COLO668 (cell line): Measurements from ENCODE around the gene ZNF281.
"Not testable (repeated sequence)": the region's sequence is repeated elsewhere in the genome, so short reads cannot be mapped to it uniquely, and the experiment has no call there.

Experiments used
- DNase-seq: peaks from one replicate; lab custom pipeline; 2025; ENCODE audit not compliant: unreplicated experiment; lab: John Stamatoyannopoulos, UW

ZNF281 gene

GRCh38 chr1:200432586-200432985, 22.8 kb upstream of the ZNF281 start:
- DNase-seq: no peak

- DNase-seq: no peak
These were observed 19.4 kb upstream of the ZNF281 start for GRCh38 chr1:200429221-200429751.

- no peak for DNase-seq
These were observed 18.8 kb upstream of the ZNF281 start for GRCh38 chr1:200428482-200429205.

GRCh38 chr1:200427744-200428143, 17.9 kb upstream of the ZNF281 start:
- DNase-seq: no peak

GRCh38 chr1:200426196-200426595, 16.4 kb upstream of the ZNF281 start:
- no peak for DNase-seq

GRCh38 chr1:200423235-200423634, 13.4 kb upstream of the ZNF281 start:
- DNase-seq: no peak

GRCh38 chr1:200422211-200422610, 12.4 kb upstream of the ZNF281 start:
- DNase-seq: no peak

GRCh38 chr1:200415789-200416593, 6.2 kb upstream of the ZNF281 start:
- no peak for DNase-seq

- no peak for DNase-seq
These were observed 5.4 kb upstream of the ZNF281 start for GRCh38 chr1:200415227-200415626.

- no peak for DNase-seq
These were observed 4.8 kb upstream of the ZNF281 start for GRCh38 chr1:200414657-200415056.

- not testable (repeated sequence) for DNase-seq
These were observed 3.9 kb upstream of the ZNF281 start for GRCh38 chr1:200413766-200414165.

- DNase-seq: no peak
These were observed 1.8 kb upstream of the ZNF281 start for GRCh38 chr1:200411406-200412257.

GRCh38 chr1:200410566-200410878, 686 bp upstream of the ZNF281 start:
- DNase-seq: peak; percentile 30

- DNase-seq: peak; percentile 61
These were observed 554 bp downstream of the ZNF281 start for GRCh38 chr1:200409203-200409760.

- DNase-seq: no peak
These were observed 3.6 kb downstream of the ZNF281 start for GRCh38 chr1:200406161-200406797.

GRCh38 chr1:200405264-200405663, 4.6 kb downstream of the ZNF281 start:
- DNase-seq: no peak

- DNase-seq: no peak
These were observed 8.1 kb downstream of the ZNF281 start for GRCh38 chr1:200401708-200402107.

GRCh38 chr1:200401263-200401662, 8.6 kb downstream of the ZNF281 start:
- DNase-seq: no peak

- no peak for DNase-seq
These were observed 9.3 kb downstream of the ZNF281 start for GRCh38 chr1:200400556-200400955.

GRCh38 chr1:200399860-200400259, 10.0 kb downstream of the ZNF281 start:
- DNase-seq: no peak

- DNase-seq: no peak
These were observed 11.5 kb downstream of the ZNF281 start for GRCh38 chr1:200398373-200398772.
